ENCODE results near the gene PPP2R5C. TPM values are rescaled to one million over a fixed set of nuclear protein-coding genes. Genes with fewer than 3 reads are reported as not detected.

PPP2R5C gene
- total and polyA plus RNA-seq, 2 donors from 2014 or later: 65.6 to 129 TPM

DNA sequence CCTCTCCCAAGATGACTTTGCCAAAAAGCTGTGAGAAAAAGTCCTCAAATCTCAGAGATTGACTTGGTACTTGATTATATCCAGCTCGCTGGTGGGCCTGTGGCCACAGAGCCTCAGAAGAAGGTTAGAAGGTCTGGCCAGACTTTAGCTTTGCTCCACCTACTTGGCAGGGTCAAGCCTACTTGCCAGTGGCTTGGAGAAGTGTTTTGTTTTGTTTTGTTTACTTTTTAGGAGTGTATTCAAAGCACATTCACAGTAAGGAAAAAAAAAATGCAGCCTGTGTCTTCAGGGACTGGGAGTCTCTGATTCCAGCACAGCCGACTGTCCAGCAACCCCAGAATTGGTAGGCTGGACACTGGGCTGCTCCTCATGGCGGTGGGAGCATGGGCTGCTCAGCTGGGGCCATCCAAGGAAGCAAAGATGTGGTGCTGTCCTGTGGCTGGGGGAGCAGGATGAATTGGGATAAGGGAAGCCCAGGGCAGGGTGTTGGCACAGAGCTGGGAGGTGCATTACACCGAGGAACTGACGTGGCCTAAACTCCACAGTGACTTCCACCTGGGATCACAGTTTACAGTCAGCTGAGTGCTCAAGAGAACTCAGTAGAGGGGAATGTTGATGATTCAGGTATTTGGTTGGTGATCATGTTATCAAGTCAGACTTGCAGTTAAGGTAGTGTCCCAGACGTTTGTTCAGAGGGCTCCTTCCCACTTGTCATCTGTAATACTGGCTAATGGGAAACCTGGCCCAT lies 73.5 kb downstream of the PPP2R5C start:
- peaks cover 0 to 20% (median 16%) of the 10 kb centered on the region in 3 donors for H3K4me1 ChIP-seq (ENCODE audit: control insufficient read depth in 2 of 3, insufficient read depth in 2 of 3, low read depth in 1 of 3, low read length in 3 of 3)

DNA sequence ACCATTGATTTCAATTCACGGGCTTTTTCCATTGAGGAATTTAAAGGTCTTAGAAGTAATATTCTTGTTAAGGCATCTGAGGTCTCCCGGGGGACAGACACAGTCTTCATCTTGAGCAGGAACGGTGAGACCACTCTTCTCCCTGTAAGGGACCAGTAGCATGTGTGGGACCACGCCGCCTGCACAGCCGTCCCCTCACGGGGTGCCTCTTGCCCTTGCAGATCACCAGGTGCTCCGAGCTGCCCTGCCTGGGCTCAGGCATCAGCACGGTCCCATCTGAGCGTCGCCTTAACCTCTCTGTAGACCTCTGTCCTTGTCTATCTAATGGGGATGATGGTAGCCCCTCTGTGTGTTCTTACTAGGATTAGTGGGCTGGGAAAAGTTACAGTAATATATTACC lies 74.1 kb downstream of the PPP2R5C start:
- Histone ChIP-seq H3K27me3 (ENCODE audit: control insufficient read depth, insufficient read depth, low read length) (no peaks in the 10 kb centered on the region), H3K9ac (ENCODE audit: low read length in 3 of 3) (no peak overlapping the region), H3K36me3 (ENCODE audit: control insufficient read depth in 2 of 3, insufficient read depth in 3 of 3, low read length in 3 of 3) (peaks cover 0 to 4% (median 0%) of the 10 kb centered on the region in 3 donors), H3K4me1 (ENCODE audit: control insufficient read depth in 2 of 3, insufficient read depth in 2 of 3, low read depth in 1 of 3, low read length in 3 of 3) (peaks cover 0 to 20% (median 16%) of the 10 kb centered on the region in 3 donors), H3K4me3 (ENCODE audit: low read length in 3 of 3) (no peak overlapping the region), H3K27ac (ENCODE audit: low read depth in 2 of 2, low read length in 2 of 2) (no peak overlapping the region), H3K9me3 (ENCODE audit: control insufficient read depth in 2 of 3, insufficient read depth in 1 of 3, low read length in 3 of 3) (no peaks in the 10 kb centered on the region)
- DNase-seq (no peak), FAIRE-seq (no peak)
- TF ChIP-seq, protein P1, sequence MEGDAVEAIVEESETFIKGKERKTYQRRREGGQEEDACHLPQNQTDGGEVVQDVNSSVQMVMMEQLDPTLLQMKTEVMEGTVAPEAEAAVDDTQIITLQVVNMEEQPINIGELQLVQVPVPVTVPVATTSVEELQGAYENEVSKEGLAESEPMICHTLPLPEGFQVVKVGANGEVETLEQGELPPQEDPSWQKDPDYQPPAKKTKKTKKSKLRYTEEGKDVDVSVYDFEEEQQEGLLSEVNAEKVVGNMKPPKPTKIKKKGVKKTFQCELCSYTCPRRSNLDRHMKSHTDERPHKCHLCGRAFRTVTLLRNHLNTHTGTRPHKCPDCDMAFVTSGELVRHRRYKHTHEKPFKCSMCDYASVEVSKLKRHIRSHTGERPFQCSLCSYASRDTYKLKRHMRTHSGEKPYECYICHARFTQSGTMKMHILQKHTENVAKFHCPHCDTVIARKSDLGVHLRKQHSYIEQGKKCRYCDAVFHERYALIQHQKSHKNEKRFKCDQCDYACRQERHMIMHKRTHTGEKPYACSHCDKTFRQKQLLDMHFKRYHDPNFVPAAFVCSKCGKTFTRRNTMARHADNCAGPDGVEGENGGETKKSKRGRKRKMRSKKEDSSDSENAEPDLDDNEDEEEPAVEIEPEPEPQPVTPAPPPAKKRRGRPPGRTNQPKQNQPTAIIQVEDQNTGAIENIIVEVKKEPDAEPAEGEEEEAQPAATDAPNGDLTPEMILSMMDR (IDR thresholded peaks at IDR 0.05; ENCODE audit: borderline replicate concordance, extremely low read depth, insufficient read depth): no peak
- intact Hi-C loops (cut with DNase I): no loop called here

More for the DNA sequence above, 73.5 kb downstream of the PPP2R5C start:
- no peaks in the 10 kb centered on the region for H3K27me3 ChIP-seq (ENCODE audit: control insufficient read depth, insufficient read depth, low read length)
- H3K4me3 ChIP-seq (ENCODE audit: low read length in 3 of 3): no peak overlapping the region
- no peaks in the 10 kb centered on the region for H3K9me3 ChIP-seq (ENCODE audit: control insufficient read depth in 2 of 3, insufficient read depth in 1 of 3, low read length in 3 of 3)
- FAIRE-seq: no peak
- TF ChIP-seq, protein P1 (IDR thresholded peaks at IDR 0.05; ENCODE audit: borderline replicate concordance, extremely low read depth, insufficient read depth): no peak
- DNase-seq: no peak
- H3K9ac ChIP-seq (ENCODE audit: low read length in 3 of 3): no peak overlapping the region
- peaks cover 0 to 6% (median 0%) of the 10 kb centered on the region in 3 donors for H3K36me3 ChIP-seq (ENCODE audit: control insufficient read depth in 2 of 3, insufficient read depth in 3 of 3, low read length in 3 of 3)
- intact Hi-C loops (cut with DNase I): no loop called here
- no peak overlapping the region for H3K27ac ChIP-seq (ENCODE audit: low read depth in 2 of 2, low read length in 2 of 2)

DNA sequence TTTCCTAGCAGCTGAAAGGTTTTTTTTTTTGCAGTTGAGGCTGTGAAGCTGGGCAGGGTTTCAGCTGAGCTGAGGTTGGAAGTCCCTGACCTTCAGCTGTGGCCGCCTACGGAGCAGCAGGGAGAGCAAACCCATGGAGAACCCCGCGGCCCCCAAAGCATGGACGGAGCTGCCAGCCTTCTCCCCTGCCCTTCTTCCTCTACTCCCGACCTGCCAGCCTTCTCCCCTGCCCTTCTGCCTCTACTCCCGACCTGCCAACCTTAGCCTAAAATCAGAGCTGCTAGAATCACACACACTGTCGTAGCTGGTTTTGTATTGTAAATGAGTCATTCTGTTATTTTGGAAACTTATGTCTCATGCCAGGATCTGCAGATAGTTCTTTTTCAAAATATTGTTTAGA lies 74.6 kb downstream of the PPP2R5C start:
- H3K4me1 ChIP-seq (ENCODE audit: control insufficient read depth in 2 of 3, insufficient read depth in 2 of 3, low read depth in 1 of 3, low read length in 3 of 3): peaks cover 0 to 20% (median 16%) of the 10 kb centered on the region in 3 donors
- TF ChIP-seq, protein P1 (IDR thresholded peaks at IDR 0.05; ENCODE audit: borderline replicate concordance, extremely low read depth, insufficient read depth): no peak
- peaks cover 0 to 4% (median 0%) of the 10 kb centered on the region in 3 donors for H3K36me3 ChIP-seq (ENCODE audit: control insufficient read depth in 2 of 3, insufficient read depth in 3 of 3, low read length in 3 of 3)
- H3K27me3 ChIP-seq (ENCODE audit: control insufficient read depth, insufficient read depth, low read length): no peaks in the 10 kb centered on the region
- H3K4me3 ChIP-seq (ENCODE audit: low read length in 3 of 3): no peak overlapping the region
- no peak overlapping the region for H3K27ac ChIP-seq (ENCODE audit: low read depth in 2 of 2, low read length in 2 of 2)
- FAIRE-seq: no peak
- intact Hi-C loops (cut with DNase I): no loop called here
- DNase-seq: no peak
- H3K9ac ChIP-seq (ENCODE audit: low read length in 3 of 3): no peak overlapping the region
- H3K9me3 ChIP-seq (ENCODE audit: control insufficient read depth in 2 of 3, insufficient read depth in 1 of 3, low read length in 3 of 3): no peaks in the 10 kb centered on the region

Measured in kidney (tissue), 14 donors.